SHP77 treated with DMSO at 0.1 percent for 48 hours (cell line): Measurements from ENCODE around the gene FASTKD1.
"Not testable (repeated sequence)": the region's sequence is repeated elsewhere in the genome, so short reads cannot be mapped to it uniquely, and the experiment has no call there.

Source experiments
- DNase-seq: peaks from one replicate; lab custom pipeline; 2025; lab: John Stamatoyannopoulos, UW

The FASTKD1 gene, protein sequence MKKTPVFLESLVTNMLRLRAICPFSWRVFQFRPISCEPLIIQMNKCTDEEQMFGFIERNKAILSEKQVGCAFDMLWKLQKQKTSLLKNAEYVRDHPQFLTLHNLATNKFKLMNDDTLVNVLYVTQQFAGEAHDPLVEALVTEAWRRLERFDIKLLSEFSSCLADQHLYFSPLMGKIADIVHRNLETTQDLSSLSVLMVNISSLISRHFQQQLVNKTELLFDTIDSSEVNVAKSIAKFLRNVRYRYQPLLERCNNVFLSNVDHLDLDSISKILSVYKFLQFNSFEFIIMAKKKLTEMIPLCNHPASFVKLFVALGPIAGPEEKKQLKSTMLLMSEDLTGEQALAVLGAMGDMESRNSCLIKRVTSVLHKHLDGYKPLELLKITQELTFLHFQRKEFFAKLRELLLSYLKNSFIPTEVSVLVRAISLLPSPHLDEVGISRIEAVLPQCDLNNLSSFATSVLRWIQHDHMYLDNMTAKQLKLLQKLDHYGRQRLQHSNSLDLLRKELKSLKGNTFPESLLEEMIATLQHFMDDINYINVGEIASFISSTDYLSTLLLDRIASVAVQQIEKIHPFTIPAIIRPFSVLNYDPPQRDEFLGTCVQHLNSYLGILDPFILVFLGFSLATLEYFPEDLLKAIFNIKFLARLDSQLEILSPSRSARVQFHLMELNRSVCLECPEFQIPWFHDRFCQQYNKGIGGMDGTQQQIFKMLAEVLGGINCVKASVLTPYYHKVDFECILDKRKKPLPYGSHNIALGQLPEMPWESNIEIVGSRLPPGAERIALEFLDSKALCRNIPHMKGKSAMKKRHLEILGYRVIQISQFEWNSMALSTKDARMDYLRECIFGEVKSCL

DNA sequence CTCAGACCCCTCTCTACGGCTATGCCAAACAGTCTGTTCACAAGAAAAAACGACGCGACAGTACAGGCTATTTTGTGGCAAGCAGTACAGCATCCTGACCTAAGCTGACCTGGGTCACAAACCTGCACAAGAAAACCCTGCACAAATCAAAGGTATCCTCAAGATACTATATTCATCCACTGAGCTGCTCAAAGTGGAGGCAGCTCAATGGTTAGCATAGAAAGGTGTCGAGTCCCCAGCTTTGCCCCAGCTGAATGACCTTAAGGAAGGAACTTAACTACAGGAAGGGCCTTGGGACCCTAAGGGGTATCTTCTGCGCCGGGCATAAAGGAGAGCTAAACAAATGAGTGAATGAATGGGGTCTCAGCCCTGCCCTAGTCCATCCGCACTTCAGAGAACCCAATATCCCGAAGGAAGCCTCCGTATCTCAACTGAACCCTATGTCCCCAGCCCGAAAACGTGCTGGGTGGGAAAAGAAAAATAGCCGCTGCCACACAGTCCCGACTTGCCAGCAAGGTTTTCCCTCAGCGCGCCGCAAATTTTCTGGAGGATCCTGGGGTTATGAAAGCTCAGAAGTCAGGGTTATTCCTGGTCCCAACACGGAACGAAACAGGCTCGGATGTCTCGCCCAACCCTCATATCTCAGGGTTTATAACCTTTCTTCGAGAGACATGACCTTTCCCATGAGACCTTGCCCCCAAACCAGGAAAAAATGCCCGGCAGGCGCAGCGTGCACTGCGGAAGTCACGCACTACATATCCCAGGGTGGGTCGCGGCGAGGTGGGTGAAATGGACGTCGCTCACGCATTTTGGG lies at the start of gene FASTKD1:
TSS of gene FASTKD1 (minus strand) at position 706 of the 814 bp plus-strand sequence. CDS start 1,836 bp downstream, outside the sequence.
- DNase-seq, result peak; percentile 74

DNA sequence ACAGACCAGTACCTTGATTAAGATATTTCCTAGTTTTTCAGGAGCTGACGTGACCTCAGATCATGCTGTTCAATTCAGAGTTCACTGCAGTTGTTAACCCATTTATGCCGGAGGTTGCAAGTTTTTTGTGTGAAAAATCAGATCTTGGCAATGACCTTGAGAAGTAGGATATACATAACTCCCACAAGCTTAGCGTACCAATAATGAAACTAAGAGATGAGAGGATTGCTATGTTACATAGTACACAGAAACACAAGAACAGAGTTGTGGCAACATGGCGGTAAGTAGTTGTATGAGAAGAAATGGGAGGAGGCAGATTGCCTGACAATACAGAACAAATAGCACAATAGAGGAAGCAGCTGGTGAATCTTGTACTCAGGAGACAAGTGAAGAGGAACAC lies 49.6 kb upstream of the FASTKD1 start:
- no peak for DNase-seq

DNA sequence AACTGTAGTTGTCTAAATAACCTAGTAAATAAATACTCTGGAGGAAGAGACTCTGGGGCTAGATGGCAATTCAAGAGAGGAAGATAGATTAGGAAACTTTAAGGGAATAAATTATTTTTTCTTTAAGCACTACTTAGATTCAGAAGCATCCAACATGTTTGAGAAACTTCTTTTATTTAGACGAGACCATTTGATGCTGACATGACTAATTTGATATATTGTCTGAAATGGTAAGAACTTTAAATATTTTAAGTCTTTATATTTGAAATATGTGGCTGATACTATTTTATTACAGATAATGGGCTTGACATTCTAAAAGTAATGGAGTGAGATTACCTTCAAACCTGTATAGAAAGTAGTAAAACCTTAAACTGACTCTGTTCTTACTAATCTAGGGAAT lies 46.8 kb upstream of the FASTKD1 start:
- DNase-seq, result no peak

DNA sequence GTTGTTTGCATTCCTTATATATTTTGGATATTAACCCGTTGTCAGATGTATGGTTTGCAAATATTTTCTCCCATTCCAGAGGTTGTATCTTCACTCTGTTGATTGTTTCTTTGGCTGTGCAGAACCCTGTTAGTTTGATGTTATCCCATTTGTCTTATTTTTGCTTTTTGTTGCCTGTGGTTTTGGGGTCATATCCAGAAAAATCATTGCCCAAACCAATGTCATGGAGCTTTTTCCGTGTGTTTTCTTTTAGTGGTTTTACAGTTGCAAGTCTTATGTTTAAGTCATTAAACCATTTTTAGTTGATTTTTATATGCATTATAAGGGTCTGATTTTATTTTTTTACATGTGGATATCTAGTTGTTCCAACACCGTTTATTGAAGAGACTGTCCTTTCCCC lies 46.3 kb upstream of the FASTKD1 start:
- no peak for DNase-seq

DNA sequence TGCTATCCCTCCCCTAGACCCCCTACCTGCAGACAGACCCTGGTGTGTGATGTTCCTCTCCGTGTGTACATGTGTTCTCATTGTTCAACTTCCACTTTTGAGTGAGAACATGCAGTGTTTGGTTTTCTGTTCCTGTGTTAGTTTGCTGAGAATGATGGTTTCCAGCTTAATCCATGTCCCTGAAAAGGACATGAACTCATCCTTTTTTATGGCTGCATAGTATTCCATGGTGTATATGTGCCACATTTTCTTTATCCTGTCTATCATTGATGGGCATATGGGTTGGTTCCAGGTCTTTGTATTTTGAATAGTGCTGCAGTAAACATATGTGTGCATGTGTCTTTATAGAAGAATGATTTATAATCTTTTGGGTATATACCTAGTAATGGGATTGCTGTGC lies 42.3 kb upstream of the FASTKD1 start:
- not testable (repeated sequence) for DNase-seq

DNA sequence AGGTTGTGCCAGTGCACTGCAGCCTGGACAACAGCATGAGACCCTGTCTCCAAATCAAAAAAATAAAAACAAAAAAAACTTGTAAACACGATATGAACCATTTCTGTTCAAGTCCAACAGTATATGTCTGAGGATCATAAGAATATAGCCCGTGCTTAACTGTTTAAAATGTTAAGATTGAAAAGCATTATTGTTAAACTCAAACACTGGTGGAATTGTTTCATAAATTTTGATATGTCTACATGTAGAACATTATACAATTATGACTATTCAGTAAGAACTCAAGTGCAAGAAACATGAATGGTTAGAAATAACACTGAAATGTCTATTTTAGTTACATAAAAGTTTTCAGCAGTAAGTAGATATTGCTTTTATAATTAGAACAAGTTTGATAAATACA lies 40.2 kb upstream of the FASTKD1 start:
- no peak for DNase-seq

DNA sequence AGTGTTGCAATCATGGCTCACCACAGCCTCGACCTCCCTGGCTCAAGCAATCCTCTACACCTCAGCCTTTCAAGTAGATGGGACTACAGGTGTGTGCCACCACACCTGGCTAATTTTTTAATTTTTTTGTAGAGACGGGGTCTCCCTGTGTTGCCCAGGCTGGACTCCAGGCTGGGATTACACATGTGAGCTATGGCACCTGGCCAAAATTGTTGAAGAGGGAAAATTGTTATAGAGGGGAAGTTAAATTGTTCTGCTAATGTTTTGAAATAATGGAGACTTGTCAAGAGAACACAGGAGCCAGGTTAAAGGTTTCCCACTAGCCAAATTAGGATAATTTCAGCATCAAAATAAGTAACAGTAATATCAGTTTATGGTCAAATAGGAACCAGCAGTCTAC lies 35.6 kb upstream of the FASTKD1 start:
- no peak for DNase-seq

DNA sequence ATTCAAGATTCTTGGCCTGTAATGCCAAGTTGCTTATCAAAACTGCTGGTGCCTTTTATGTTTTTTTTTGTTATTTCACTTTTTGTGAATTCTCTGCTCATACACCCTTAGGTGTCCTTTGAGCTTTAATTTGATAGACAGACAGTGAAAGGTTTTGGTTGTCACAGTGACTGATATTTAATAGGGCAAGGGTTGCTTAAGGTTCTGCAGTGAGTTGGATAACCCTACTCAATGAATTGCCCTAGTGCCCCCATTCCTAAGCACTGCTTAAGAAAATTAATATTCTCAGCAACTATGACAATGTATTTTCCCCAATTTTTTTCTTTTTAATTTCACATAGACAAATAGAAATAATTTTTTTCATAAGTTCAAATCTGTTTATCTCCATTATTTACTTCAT lies 25.9 kb upstream of the FASTKD1 start:
- DNase-seq, result no peak

DNA sequence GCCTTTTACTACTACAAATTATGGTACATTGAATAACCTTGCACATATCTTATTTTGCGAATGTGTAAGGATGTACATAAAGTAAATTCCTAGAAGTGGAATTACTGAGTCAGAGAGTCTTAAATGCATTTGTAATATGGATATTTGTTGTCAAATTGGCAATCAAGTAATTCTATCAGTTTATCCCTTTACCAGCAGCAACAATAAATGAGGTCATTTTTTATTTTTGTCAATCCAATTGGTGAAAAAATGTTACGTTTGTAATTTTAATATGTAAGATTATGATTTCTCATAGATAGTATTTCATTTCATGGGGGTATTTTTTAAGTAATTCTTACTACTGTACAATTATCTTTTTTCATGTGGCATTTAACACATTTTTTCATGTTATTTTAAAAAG lies 25.3 kb upstream of the FASTKD1 start:
- no peak for DNase-seq

DNA sequence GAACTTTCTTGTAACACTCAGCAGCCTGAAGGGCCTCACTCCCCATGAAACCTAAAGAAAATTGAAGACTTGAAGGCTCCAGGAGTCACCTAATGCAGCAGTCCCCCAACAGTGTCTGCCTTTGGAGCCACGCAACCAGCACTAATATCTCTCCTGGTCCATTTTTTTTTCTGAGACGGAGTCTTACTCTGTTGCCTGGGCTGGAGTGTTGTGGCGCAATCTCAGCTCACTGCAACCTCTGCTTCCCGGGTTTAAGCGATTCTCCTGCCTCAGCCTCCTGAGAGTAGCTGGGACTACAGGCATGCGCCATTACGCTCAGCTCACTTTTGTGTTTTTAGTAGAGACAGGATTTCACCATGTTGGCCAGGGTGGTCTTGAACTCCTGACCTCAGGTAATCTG lies 22.9 kb upstream of the FASTKD1 start:
- DNase-seq, result not testable (repeated sequence)

DNA sequence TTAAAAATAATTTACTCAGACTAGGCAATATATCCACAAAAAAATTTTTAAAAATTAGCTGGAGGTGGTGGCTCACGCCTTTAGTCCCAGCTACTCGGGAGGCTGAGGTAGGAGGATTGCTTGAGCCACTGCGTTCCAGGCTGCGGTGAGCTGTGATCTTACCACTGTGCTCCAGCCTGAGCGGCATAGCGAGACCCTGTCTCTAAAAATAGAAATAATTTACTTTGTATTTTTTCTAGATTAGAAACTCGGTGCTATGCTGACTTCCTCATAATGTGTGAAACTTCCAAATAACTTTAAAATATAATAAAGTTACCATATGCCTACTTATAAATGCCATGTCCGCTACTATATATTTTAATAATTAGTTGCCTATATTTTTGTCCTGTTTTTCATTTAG lies 17.1 kb upstream of the FASTKD1 start:
- no peak for DNase-seq

DNA sequence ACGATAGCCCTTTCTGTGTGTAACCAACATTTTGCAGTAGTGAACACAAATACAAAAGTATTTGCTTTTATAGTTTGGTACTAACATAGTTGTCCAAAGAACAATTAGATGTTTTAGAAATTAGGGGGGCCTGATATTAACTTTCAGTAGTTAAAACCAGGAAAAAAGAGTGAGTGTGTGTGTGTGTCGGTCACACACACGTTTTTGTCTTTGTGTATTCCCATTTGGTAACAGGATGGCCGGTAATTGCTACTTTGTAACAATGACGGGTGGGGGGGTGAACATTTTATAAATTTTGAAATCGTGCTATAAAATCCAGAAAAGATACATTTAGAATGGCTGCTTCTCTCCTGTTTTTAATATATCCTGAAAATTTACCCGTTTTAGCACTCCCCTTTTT lies 12.0 kb upstream of the FASTKD1 start:
- no peak for DNase-seq

DNA sequence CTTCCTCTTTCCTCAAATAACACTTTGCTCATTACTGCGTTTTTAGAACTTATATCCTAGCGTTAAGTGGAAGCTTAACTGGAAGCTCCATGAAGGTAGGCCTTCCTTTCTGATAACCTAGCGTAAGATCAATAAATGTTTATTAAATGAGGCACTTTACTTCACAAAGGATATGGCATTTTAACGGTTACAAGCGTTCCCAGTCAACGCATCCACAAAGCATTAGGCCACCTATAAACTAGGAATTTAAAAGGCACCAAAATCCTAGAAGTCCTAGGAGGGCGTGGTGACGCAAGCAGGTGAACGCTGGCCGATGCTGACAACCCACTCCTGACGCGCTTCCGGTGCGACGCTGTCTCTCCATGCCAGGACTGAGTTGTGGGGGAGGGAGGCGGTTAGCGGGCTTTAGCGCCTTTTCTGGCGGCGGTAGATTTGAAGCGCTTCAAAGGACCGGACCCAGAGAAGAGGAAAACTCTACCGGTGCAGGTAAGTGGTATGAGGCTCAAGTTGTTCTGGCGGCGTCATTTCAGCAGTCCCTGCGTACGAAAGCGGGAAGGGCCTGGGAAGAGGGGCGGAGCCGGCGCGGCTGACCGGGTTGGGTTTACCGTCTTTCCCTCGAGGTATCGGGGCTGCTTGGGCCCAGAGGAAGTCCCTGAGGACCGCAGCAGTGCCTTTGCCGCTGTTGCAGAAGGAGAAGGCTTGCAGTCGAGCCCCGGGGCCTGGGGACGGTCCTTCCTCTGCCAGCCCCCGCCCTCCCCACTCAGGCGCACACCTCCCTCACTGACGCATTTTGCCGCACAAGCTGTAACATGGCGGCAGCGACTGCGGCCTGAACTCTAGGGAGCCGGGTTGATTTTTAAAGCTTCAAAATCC lies 10.6 kb upstream of the FASTKD1 start, which contains the start of gene PPIG:
TSS of gene PPIG (plus strand) at position 347 of the 873 bp plus-strand sequence. CDS start 19,691 bp downstream, outside the sequence.
- peak; percentile 50 for DNase-seq

DNA sequence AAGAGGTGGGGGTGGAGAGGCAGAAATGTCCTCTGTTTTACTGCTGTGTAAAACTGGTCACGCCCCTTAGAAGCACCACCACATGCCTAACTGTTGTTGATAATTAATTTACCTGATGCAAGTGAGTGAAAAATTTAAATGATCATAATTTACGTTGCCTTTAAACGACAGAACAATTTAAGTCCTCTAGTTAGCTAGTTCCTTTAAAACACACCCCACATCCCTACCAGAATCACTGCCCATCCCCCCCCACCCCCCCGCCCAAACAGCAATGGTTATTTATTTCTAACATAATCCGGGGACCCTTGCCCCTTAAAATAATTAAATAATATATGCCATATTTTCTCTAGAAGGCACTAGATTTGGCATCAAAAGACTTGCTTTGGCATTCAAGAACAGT lies 9.9 kb upstream of the FASTKD1 start:
- DNase-seq, result no peak

DNA sequence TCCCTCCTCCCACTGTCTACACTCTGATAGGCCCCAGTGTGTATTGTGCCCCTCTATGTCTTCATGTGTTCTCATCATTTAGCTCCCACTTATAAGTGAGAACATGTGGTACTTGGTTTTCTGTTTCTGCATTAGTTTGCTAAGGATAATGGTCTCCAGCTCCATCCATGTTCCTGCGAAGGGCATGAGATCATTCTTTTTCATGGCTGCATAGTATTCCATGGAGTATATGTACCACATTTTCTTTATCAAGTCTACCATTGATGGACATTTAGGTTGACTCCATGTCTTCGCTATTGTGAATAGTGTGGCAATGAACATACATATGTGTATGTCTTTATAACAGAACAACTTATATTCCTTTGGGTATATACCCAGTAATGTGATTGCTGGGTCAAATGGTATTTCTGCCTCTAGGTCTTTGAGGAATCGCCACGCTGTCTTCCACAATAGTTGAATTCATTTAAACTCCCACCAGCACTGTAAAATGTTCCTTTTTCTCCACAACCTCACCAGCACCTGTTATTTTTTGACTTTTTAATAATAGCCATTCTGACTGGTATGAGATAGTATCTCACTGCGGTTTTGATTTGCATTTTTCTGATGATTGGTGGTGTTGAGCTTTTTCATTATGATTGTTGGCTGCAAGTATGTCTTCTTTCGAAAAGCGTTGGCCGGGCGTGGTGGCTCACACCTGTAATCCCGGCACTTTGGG lies 9.0 kb upstream of the FASTKD1 start:
- DNase-seq, result not testable (repeated sequence)

DNA sequence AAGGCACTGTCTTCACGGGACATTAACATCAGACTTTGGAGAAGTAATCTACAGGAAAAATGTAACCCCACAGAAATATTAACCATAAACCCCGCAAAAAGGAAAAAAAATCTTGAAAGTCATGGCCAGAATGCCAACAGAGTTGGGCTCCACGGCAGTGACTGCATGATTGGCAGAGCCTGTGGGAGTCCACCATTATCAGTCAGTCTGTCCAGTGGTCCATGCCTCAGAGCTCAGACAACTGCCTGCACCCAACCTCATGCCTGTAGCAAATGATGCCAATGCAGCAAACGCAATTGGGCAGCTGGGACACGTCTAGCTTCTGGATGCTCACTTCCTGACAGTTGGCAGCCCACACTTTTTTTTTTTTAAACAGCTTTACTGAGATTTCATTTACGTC lies 5.4 kb upstream of the FASTKD1 start:
- no peak for DNase-seq

DNA sequence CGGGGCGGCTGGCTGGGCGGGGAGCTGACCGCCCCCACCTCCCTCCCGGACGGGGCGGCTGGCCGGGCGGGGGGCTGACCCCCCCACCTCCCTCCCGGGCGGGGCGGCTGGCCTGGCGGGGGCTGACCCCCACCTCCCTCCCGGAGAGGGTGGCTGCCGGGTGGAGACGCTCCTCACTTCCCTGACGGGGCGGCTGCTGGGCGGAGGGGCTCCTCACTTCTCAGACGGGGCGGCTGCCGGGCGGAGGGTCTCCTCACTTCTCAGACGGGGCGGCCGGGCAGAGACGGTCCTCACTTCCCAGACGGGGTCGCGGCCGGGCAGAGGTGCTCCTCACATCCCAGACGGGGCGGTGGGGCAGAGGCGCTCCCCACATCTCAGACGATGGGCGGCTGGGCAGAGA lies 1.6 kb upstream of the FASTKD1 start:
- not testable (repeated sequence) for DNase-seq

DNA sequence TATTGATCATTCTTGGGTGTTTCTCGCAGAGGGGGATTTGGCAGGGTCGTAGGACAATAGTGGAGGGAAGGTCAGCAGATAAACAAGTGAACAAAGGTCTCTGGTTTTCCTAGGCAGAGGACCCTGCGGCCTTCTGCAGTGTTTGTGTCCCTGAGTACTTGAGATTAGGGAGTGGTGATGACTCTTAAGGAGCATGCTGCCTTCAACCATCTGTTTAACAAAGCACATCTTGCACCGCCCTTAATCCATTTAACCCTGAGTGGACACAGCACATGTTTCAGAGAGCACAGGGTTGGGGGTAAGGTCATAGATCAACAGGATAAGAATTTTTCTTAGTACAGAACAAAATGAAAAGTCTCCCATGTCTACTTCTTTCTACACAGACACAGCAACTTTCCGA lies 874 bp upstream of the FASTKD1 start:
- DNase-seq, result not testable (repeated sequence)

DNA sequence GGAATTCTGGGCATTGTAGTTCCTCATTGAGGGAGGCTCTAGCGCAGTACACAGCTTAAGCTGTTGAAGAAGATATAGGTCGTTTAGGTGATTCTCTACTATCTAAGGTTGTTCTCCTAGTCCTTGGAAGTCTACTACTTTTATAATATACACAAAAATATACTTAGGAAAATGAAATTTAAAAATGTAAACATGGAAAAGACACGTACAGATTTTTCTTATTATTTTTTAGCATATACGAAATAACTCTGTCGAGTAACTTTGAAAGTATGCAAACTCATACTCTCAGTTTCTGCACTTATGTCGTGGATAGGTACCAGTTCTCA lies 272 bp upstream of the FASTKD1 start:
- no peak for DNase-seq

DNA sequence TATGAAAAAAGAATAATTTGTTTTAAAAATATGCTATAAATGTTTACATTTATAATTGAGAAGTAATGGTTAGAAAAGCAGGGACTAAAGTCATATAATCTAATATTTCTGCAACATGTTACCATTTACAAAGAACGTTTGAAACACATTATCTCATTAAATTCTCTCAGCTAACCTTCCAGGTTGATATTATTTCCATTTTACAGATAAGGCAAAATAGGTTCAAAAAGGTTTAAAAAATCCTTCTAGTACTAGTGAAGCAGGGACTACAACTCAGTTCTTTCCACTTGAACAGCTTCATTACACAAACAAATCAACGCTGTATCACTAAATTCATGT lies 875 bp downstream of the FASTKD1 start:
- DNase-seq, result no peak

DNA sequence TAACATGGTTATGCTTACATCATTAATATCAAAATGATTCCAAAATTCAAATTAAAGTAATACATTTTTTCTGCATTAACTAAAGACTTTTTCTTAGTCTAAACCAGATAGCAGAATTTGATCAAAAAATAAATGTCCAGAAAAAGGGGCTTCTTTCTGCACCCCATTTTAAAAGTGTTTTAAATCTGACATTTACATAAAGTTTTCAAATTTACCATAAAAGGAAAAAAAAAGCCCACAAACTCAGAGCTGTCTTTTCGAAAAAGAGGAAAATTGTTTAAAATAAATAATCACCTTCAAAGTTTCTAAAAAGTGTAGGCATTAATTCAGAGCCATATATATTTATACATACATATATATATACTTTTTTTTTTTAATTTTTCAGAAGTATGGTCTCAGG lies 1.5 kb downstream of the FASTKD1 start:
- DNase-seq, result no peak
